ACC112 (cell line): ENCODE data around the gene DACH1.

ENCODE experiments used
- H2AFZ ChIP-seq: fragments of 200-600 bp; sonication (generic); one replicate; pipeline ENCODE4 v1.6.0; 2017; ENCODE audit warnings: antibody characterized with exemption, low read length; ENCODE audit not compliant: unreplicated experiment
- H3K27ac ChIP-seq: fragments of 200-600 bp; sonication (generic); 2 replicates; pipeline ENCODE4 v1.5.1; 2014; ENCODE audit warnings: low read depth, mild to moderate bottlenecking, antibody characterized with exemption, low read length, moderate library complexity
- H3K27me3 ChIP-seq: fragments of 200-600 bp; sonication (generic); 2 replicates; pipeline ENCODE4 v1.6.1; 2014; ENCODE audit warnings: mild to moderate bottlenecking, antibody characterized with exemption, low read length, moderate library complexity, mixed read lengths; ENCODE audit not compliant: insufficient read depth
- H3K36me3 ChIP-seq: fragments of 200-600 bp; sonication (generic); 2 replicates; pipeline ENCODE4 v1.6.1; 2016; ENCODE audit warnings: mild to moderate bottlenecking, antibody characterized with exemption, low read length, moderate library complexity, mixed read lengths; ENCODE audit not compliant: insufficient read depth
- H3K4me1 ChIP-seq: fragments of 200-600 bp; sonication (generic); one replicate; pipeline ENCODE4 v1.6.1; 2016; ENCODE audit warnings: low read length, mixed read lengths; ENCODE audit not compliant: insufficient read depth, unreplicated experiment, control insufficient read depth
- H3K4me3 ChIP-seq: fragments of 200-600 bp; sonication (generic); 2 replicates; pipeline ENCODE4 v1.5.1; 2014; ENCODE audit warnings: mild to moderate bottlenecking, low read depth, low read length
- H3K79me2 ChIP-seq: fragments of 200-600 bp; sonication (generic); one replicate; pipeline ENCODE4 v1.6.0; 2016; ENCODE audit warnings: low read length; ENCODE audit not compliant: control insufficient read depth, unreplicated experiment, insufficient read depth

The DACH1 gene

GRCh38 chr13:71626421-71627117, 240.4 kb downstream of the DACH1 start:
- Histone ChIP-seq H3K79me2 (no peaks in the 10 kb centered on the region), H3K4me1 (no peaks in the 10 kb centered on the region), H3K4me3 (no peak overlapping the region), H3K27ac (no peak overlapping the region), H3K36me3 (no peaks in the 10 kb centered on the region), H2AFZ (no peak overlapping the region), H3K27me3 (no peaks in the 10 kb centered on the region)

DNA sequence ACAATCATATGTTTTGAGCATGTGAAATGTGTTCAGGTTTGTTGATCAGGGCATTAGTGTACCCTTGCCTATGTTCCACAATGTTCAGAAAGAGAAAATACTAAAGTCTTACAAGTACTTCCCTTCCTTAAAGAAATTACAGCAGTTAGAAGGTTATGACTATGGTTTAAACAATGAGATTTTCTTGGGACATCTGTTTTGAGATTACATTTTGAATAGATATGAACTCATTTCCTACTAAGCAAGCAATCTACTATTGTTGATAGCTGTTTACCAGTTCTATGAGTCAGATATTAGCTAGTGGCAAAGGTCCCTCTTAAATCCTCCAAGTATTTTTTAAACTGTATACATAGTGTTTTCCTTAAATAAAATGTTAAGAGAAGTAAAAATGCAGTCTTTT, 241.3 kb downstream of the DACH1 start:
- Histone ChIP-seq H3K4me3 (no peak overlapping the region), H2AFZ (no peak overlapping the region), H3K36me3 (no peaks in the 10 kb centered on the region), H3K27ac (no peak overlapping the region), H3K27me3 (no peaks in the 10 kb centered on the region), H3K4me1 (no peaks in the 10 kb centered on the region), H3K79me2 (no peaks in the 10 kb centered on the region)

- Histone ChIP-seq H3K36me3 (no peaks in the 10 kb centered on the region), H3K79me2 (no peaks in the 10 kb centered on the region), H3K27ac (no peak overlapping the region), H3K27me3 (no peaks in the 10 kb centered on the region), H3K4me1 (no peaks in the 10 kb centered on the region), H3K4me3 (no peak overlapping the region), H2AFZ (no peak overlapping the region)
These were observed 242.1 kb downstream of the DACH1 start for GRCh38 chr13:71624653-71625600.

DNA sequence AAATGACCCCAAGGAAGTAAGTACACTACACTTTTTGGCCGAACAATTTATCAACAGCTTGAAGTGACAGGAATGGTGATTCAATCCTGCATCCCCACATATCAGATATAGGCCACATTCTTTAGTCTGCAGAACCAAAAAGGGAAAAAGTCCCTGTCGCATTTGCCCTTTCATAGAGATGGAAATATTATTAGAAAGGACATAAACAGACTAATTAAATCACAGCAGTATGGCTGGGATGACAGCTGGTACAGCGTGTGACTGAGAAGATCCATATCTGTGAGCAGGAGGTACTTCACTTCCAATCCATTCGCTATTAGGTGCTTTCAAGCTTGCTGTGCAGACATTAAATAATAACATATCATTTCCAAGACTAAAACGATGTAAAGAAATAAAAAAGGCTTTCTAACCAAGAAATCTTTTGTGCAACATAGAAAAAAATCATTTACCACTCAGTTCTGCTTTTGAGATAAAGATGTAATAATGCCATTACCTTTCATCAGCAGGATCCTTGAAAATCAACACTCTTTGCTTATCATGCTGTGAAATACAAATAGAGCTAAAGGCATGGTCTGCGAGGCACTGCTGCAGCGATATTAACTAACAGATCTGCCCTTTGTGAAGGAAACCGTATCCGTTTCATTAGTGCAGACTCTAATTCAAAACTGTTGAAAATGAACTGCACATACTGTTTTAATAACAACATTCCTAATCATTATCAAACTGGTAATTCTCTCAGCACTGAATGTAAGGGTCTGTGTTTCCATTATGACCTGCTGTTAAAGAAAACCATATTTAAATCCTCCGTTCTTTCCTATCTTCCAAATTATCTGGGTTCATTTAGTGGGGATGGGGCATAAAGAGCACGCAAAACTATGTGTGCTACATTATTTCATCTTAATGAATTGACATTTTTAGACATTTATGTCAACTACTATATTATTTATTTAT, 245.6 kb downstream of the DACH1 start:
- Histone ChIP-seq H3K27me3 (no peaks in the 10 kb centered on the region), H3K27ac (no peak overlapping the region), H3K4me3 (no peak overlapping the region)

DNA sequence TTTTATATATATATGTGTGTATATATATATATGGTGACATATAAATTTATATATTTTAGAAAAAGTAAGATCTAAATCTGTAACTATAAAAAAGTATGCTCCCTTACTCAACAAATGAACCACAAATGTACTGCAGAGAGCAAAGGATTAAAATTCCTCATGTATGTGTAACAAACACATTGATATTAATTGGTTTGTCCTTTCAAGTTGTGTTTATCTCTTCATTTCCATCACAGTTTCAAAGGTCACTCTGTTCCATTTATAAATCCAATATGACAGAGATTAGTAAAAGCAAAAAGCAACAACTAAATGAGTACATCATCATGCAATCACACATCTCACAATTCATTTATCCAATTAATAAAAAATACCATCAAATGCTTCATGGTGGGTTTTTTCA, 247.9 kb downstream of the DACH1 start:
- H3K27me3 ChIP-seq: no peaks in the 10 kb centered on the region
- no peak overlapping the region for H2AFZ ChIP-seq
- H3K36me3 ChIP-seq: no peaks in the 10 kb centered on the region
- H3K4me3 ChIP-seq: no peak overlapping the region
- no peaks in the 10 kb centered on the region for H3K4me1 ChIP-seq
- no peak overlapping the region for H3K27ac ChIP-seq
- no peaks in the 10 kb centered on the region for H3K79me2 ChIP-seq

More for the DNA sequence above, 245.6 kb downstream of the DACH1 start:
- Histone ChIP-seq H3K4me1 (no peaks in the 10 kb centered on the region), H2AFZ (no peak overlapping the region), H3K79me2 (no peaks in the 10 kb centered on the region), H3K36me3 (no peaks in the 10 kb centered on the region)

DNA sequence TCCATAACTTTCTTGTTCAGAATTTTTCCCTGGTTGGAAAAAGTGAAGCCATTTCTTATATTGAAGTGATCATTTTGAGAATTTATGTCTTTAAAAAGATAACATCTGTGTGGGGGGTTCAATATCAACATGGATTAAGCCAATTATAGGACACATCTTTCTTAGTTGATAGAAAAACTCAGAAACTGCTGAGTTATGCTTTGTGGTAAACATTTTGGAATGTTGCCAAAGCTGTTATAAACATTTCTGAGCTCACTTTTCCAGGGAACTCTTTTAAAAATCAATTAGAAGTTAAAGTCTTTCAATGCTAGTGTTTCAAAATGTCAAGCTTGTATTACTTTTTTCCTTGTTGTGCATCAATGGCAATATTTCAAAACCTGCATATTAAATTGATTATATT, 248.8 kb downstream of the DACH1 start:
- H3K4me3 ChIP-seq: no peak overlapping the region

GRCh38 chr13:71617265-71617664, 249.7 kb downstream of the DACH1 start:
- no peaks in the 10 kb centered on the region for H3K27me3 ChIP-seq
- H2AFZ ChIP-seq: no peak overlapping the region
- H3K4me3 ChIP-seq: no peak overlapping the region
- H3K36me3 ChIP-seq: no peaks in the 10 kb centered on the region
- H3K79me2 ChIP-seq: no peaks in the 10 kb centered on the region
- H3K4me1 ChIP-seq: no peaks in the 10 kb centered on the region
- no peak overlapping the region for H3K27ac ChIP-seq

More for the DNA sequence above, 248.8 kb downstream of the DACH1 start:
- Histone ChIP-seq H3K27ac (no peak overlapping the region), H3K27me3 (no peaks in the 10 kb centered on the region), H2AFZ (no peak overlapping the region), H3K4me1 (no peaks in the 10 kb centered on the region), H3K36me3 (no peaks in the 10 kb centered on the region), H3K79me2 (no peaks in the 10 kb centered on the region)

GRCh38 chr13:71613066-71613745, 253.8 kb downstream of the DACH1 start:
- H3K4me3 ChIP-seq: no peak overlapping the region
- H3K27ac ChIP-seq: no peak overlapping the region
- H3K36me3 ChIP-seq: no peaks in the 10 kb centered on the region
- H3K79me2 ChIP-seq: no peaks in the 10 kb centered on the region
- H3K27me3 ChIP-seq: no peaks in the 10 kb centered on the region
- no peaks in the 10 kb centered on the region for H3K4me1 ChIP-seq
- H2AFZ ChIP-seq: no peak overlapping the region

DNA sequence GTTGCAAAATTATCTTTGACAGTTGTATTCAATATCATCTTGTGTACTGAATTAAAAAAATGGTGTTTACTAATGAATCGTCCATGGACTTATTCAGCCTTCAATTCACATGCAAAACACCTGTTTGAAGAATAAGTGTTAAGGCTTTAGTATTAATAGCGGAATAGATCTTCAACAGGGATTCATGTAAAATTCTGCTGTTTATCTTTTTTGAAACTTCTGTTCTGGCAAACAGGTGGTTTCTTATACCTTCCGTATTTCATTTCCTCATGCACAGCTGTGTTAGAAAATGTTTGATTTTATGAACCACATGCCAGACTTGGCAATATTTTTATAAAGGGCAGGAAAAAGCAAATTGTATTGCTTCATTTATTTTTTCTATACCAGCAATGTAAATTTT, 255.7 kb downstream of the DACH1 start:
- Histone ChIP-seq H3K4me3 (no peak overlapping the region), H3K27me3 (no peaks in the 10 kb centered on the region), H3K36me3 (no peaks in the 10 kb centered on the region), H2AFZ (no peak overlapping the region), H3K4me1 (no peaks in the 10 kb centered on the region), H3K27ac (no peak overlapping the region), H3K79me2 (no peaks in the 10 kb centered on the region)

- no peaks in the 10 kb centered on the region for H3K4me1 ChIP-seq
- no peak overlapping the region for H2AFZ ChIP-seq
- no peaks in the 10 kb centered on the region for H3K36me3 ChIP-seq
- H3K27ac ChIP-seq: no peak overlapping the region
- H3K27me3 ChIP-seq: no peaks in the 10 kb centered on the region
- no peaks in the 10 kb centered on the region for H3K79me2 ChIP-seq
- H3K4me3 ChIP-seq: no peak overlapping the region
These were observed 256.1 kb downstream of the DACH1 start for GRCh38 chr13:71610876-71611275.
